ENCODE data around the gene OSBPL8.

Gene OSBPL8

GRCh38 chr12:76470028-76470939 lies 89.3 kb downstream of the OSBPL8 start:
- no peak for DNase-seq (ENCODE audit: low read depth in 3 of 3)

- DNase-seq (ENCODE audit: low read depth in 3 of 3) = no peak
Observed at GRCh38 chr12:76464631-76465166, 94.9 kb downstream of the OSBPL8 start.

- no peak for DNase-seq (ENCODE audit: low read depth in 3 of 3)
Observed at GRCh38 chr12:76462668-76463224, 96.8 kb downstream of the OSBPL8 start.

GRCh38 chr12:76460807-76461206 lies 98.8 kb downstream of the OSBPL8 start:
- no peak for DNase-seq (ENCODE audit: low read depth in 3 of 3)

- DNase-seq (ENCODE audit: low read depth in 3 of 3) = no peak
Observed at GRCh38 chr12:76457818-76458217, 101.8 kb downstream of the OSBPL8 start.

- no peak for DNase-seq (ENCODE audit: low read depth in 3 of 3)
Observed at GRCh38 chr12:76457010-76457409, 102.6 kb downstream of the OSBPL8 start.

- DNase-seq (ENCODE audit: low read depth in 3 of 3) = no peak
Observed at GRCh38 chr12:76455582-76456345, 103.8 kb downstream of the OSBPL8 start.

GRCh38 chr12:76451528-76451927 lies 108.0 kb downstream of the OSBPL8 start:
- DNase-seq (ENCODE audit: low read depth in 3 of 3) = no peak

GRCh38 chr12:76450690-76451089 lies 108.9 kb downstream of the OSBPL8 start:
- DNase-seq (ENCODE audit: low read depth in 3 of 3) = no peak

GRCh38 chr12:76449993-76450392 lies 109.6 kb downstream of the OSBPL8 start:
- no peak for DNase-seq (ENCODE audit: low read depth in 3 of 3)

GRCh38 chr12:76449583-76449982 lies 110.0 kb downstream of the OSBPL8 start:
- no peak for DNase-seq (ENCODE audit: low read depth in 3 of 3)

- no peak for DNase-seq (ENCODE audit: low read depth in 3 of 3)
Observed at GRCh38 chr12:76449016-76449415, 110.6 kb downstream of the OSBPL8 start.

- DNase-seq (ENCODE audit: low read depth in 3 of 3) = no peak
Observed at GRCh38 chr12:76446090-76446489, 113.5 kb downstream of the OSBPL8 start.

GRCh38 chr12:76445462-76445861 lies 114.1 kb downstream of the OSBPL8 start:
- DNase-seq (ENCODE audit: low read depth in 3 of 3) = no peak

- DNase-seq (ENCODE audit: low read depth in 3 of 3) = no peak
Observed at GRCh38 chr12:76444408-76444984, 115.1 kb downstream of the OSBPL8 start.

- no peak for DNase-seq (ENCODE audit: low read depth in 3 of 3)
Observed at GRCh38 chr12:76441016-76441415, 118.6 kb downstream of the OSBPL8 start.

- no peak for DNase-seq (ENCODE audit: low read depth in 3 of 3)
Observed at GRCh38 chr12:76432733-76433132, 126.8 kb downstream of the OSBPL8 start.

GRCh38 chr12:76428117-76428516 lies 131.5 kb downstream of the OSBPL8 start:
- no peak for DNase-seq (ENCODE audit: low read depth in 3 of 3)

- no peak for DNase-seq (ENCODE audit: low read depth in 3 of 3)
Observed at GRCh38 chr12:76426160-76426559, 133.4 kb downstream of the OSBPL8 start.

GRCh38 chr12:76424941-76425340 lies 134.6 kb downstream of the OSBPL8 start:
- DNase-seq (ENCODE audit: low read depth in 3 of 3) = no peak

- DNase-seq (ENCODE audit: low read depth in 3 of 3) = no peak
Observed at GRCh38 chr12:76422543-76423438, 136.8 kb downstream of the OSBPL8 start.

Data from stimulated activated CD4-positive, alpha-beta T cell treated with anti-CD3 and anti-CD28 coated beads, TNF-alpha, amount 100 ng/mL, for 4 hours (primary cell).